ENCODE results near the gene LRP1-AS.

GRCh38 chr12:57135527-57136326, 11.7 kb downstream of the LRP1-AS start:
- TF ChIP-seq CTCF (optimal IDR thresholded peaks at IDR 0.05 in 1 of 3, IDR thresholded peaks at IDR 0.05 in 1 of 3, conservative IDR thresholded peaks at IDR 0.05 in 1 of 3; ENCODE audit: extremely low read depth in 1 of 3, insufficient read depth in 2 of 3, low read length in 3 of 3) (no peak), EZH2 (IDR thresholded peaks at IDR 0.05; ENCODE audit: low read length) (no peak)

Measured in keratinocyte (primary cell).